Measurements from ENCODE around the gene METTL27.
"Not testable (repeated sequence)": the region's sequence is repeated elsewhere in the genome, so short reads cannot be mapped to it uniquely, and the experiment has no call there.

METTL27 gene

GRCh38 chr7:73802459-73802858 is 39.9 kb downstream of the METTL27 start:
- FAIRE-seq = no peak
- TF ChIP-seq POU2F2 (IDR thresholded peaks at IDR 0.05; ENCODE audit: low read depth, low read length) (no peak), POLR2A (IDR thresholded peaks at IDR 0.05; ENCODE audit: low read depth, low read length) (no peak), POLR2AphosphoS5 (IDR thresholded peaks at IDR 0.05; ENCODE audit: low read depth, low read length) (no peak), TAF1 (IDR thresholded peaks at IDR 0.05; ENCODE audit: low read depth, low read length) (no peak), PAX5 (IDR thresholded peaks at IDR 0.05; ENCODE audit: insufficient read depth, low read length, severe bottlenecking) (no peak), SPI1 (IDR thresholded peaks at IDR 0.05; ENCODE audit: low read depth, low read length) (no peak)
- no peak for DNase-seq (ENCODE audit: insufficient read length, low spot score)

DNA sequence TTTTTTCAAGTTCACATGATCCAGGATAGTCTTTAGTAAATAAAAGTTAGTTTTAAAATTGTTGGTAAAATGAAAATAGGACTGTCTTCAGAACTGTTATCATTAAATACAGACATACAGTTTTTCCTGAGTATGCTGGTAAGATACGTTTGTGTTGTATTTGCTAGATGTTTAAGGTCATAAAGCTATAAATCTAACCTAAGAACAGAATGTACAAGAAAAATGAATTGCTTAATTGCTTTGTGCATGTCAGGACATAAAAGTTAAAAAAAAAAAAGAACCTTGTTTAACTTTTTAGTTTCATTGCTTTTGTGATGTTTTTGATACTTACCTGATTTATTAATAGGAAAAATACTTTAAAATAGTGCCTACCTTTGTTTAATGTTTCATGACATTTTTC is 40.7 kb downstream of the METTL27 start:
- DNase-seq (ENCODE audit: insufficient read length, low spot score) = no peak
- TF ChIP-seq POLR2A (IDR thresholded peaks at IDR 0.05; ENCODE audit: low read depth, low read length) = no peak
- no peak for TF ChIP-seq POU2F2 (IDR thresholded peaks at IDR 0.05; ENCODE audit: low read depth, low read length)
- no peak for TF ChIP-seq TAF1 (IDR thresholded peaks at IDR 0.05; ENCODE audit: low read depth, low read length)
- no peak for TF ChIP-seq POLR2AphosphoS5 (IDR thresholded peaks at IDR 0.05; ENCODE audit: low read depth, low read length)
- TF ChIP-seq SPI1 (IDR thresholded peaks at IDR 0.05; ENCODE audit: low read depth, low read length) = no peak
- TF ChIP-seq PAX5 (IDR thresholded peaks at IDR 0.05; ENCODE audit: insufficient read depth, low read length, severe bottlenecking) = no peak
- FAIRE-seq = no peak

DNA sequence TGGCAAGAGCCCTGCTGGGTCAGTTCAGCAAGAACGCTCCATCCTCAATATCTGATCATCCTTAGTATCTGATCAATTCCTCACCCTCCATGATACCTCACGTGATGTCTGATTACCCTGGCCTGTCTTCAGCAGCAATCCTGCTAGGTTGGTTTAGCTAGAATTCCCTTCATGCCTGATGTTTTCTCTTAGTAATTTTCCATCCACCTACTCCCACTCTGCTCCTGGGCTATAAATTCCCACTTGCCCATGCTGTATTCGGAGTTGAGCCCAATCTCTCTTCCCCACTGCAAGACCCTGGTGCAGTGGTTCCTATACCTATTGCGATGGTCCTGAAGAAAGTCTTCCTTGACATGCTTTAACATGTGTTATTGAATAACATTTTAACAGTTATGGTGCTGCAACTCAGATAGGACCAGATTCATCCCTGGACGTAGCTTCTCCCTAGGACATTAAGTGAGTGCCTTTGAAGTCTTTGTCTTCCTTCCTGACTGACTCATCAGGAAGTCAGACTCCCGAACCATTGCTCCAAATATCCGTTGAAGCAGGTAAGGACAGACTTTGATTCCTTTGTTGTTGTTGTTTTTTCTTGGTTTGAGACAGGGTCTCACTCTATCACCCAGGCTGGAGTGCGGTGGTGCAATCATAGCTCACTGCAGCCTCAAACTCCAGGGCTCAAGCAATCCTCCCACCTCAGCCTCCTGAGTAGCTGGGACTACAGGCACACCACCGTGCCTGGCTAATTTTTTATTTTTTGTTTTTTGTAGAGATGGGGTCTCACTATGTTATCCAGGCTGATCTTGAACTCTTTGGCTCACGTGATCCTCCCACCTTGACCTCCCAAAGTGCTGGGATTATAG is 42.8 kb downstream of the METTL27 start:
- DNase-seq (ENCODE audit: insufficient read length, low spot score) = no peak

DNA sequence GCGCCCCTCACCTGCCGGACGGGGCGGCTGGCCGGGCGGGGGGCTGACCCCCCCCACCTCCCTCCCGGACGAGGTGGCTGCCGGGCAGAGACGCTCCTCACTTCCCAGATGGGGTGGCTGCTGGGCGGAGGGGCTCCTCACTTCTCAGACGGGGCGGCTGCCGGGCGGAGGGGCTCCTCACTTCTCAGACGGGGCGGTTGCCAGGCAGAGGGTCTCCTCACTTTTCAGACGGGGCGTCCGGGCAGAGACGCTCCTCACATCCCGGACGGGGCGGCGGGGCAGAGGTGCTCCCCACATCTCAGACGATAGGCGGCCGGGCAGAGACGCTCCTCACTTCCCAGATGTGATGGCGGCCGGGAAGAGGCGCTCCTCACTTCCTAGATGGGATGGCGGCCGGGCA is 45.1 kb downstream of the METTL27 start:
- FAIRE-seq; DNase-seq (ENCODE audit: insufficient read length, low spot score): not testable (repeated sequence)

More for the DNA sequence above, 42.8 kb downstream of the METTL27 start:
- TF ChIP-seq SPI1 (IDR thresholded peaks at IDR 0.05; ENCODE audit: low read depth, low read length) (no peak), TAF1 (IDR thresholded peaks at IDR 0.05; ENCODE audit: low read depth, low read length) (no peak), POLR2A (IDR thresholded peaks at IDR 0.05; ENCODE audit: low read depth, low read length) (no peak), PAX5 (IDR thresholded peaks at IDR 0.05; ENCODE audit: insufficient read depth, low read length, severe bottlenecking) (no peak), POU2F2 (IDR thresholded peaks at IDR 0.05; ENCODE audit: low read depth, low read length) (no peak), POLR2AphosphoS5 (IDR thresholded peaks at IDR 0.05; ENCODE audit: low read depth, low read length) (no peak)
- no peak for FAIRE-seq

DNA sequence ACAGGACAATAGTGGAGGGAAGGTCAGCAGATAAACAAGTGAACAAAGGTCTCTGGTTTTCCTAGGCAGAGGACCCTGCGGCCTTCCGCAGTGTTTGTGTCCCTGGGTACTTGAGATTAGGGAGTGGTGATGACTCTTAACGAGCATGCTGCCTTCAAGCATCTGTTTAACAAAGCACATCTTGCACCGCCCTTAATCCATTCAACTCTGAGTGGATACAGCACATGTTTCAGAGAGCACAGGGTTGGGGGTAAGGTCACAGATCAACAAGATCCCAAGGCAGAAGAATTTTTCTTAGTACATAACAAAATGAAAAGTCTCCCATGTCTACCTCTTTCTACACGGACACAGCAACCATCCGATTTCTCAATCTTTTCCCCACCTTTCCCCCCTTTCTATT is 45.7 kb downstream of the METTL27 start:
- FAIRE-seq; DNase-seq (ENCODE audit: insufficient read length, low spot score): not testable (repeated sequence)

GRCh38 chr7:73795188-73795587 is 47.1 kb downstream of the METTL27 start:
- DNase-seq (ENCODE audit: insufficient read length, low spot score); FAIRE-seq: not testable (repeated sequence)

DNA sequence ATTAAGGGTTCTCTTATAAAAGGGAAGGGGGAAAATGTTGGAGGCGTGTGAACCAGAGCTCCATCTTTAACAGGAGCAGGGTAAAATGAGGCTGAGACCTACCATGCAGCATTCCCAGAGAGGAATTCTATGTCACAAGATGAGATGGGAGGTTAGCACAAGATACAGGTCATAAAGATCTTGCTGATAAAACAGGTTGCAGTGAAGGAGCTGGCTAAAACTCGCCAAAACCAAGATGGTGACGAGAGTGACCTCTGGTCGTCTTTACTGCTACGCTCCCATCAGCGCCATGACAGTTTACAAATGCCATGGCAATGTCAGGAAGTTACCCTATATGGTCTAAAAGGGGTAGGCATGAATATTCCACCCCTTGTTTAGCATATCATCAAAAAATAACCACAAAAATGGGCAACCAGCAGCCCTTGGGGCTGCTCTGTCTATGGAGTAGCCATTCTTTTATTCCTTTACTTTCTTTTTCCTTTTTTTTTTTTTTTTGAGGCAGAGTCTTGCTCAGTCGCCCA is 51.1 kb downstream of the METTL27 start:
- not testable (repeated sequence) for DNase-seq (ENCODE audit: insufficient read length, low spot score); FAIRE-seq

DNA sequence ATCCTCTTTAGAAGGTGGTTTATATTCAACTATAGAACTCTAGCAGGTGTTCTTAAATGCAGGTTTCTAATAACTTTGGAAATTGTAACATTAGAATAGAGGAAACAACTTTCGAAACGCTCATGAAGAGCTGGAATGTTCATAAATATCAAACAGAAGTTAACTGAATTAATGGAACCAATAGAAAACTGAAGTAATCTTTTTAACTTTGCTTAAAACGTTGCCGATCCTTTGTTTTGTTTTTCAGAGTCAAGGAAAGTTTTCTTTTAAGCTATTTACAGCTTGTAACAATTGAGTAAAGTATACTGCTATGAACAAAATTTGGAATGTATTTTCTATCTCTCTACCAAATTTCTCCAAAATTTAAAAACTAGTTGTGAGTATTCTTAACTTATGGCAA is 53.3 kb downstream of the METTL27 start:
- DNase-seq (ENCODE audit: insufficient read length, low spot score) (no peak), FAIRE-seq (no peak)
- no peak for TF ChIP-seq PAX5 (IDR thresholded peaks at IDR 0.05; ENCODE audit: insufficient read depth, low read length, severe bottlenecking)

GRCh38 chr7:73787786-73788048 is 54.6 kb downstream of the METTL27 start:
- FAIRE-seq; DNase-seq (ENCODE audit: insufficient read length, low spot score): not testable (repeated sequence)

GRCh38 chr7:73786588-73786987 is 55.7 kb downstream of the METTL27 start:
- FAIRE-seq (no peak), DNase-seq (ENCODE audit: insufficient read length, low spot score) (no peak)
- TF ChIP-seq POU2F2 (IDR thresholded peaks at IDR 0.05; ENCODE audit: low read depth, low read length) (no peak), POLR2AphosphoS5 (IDR thresholded peaks at IDR 0.05; ENCODE audit: low read depth, low read length) (no peak), PAX5 (IDR thresholded peaks at IDR 0.05; ENCODE audit: insufficient read depth, low read length, severe bottlenecking) (no peak), TAF1 (IDR thresholded peaks at IDR 0.05; ENCODE audit: low read depth, low read length) (no peak), SPI1 (IDR thresholded peaks at IDR 0.05; ENCODE audit: low read depth, low read length) (no peak), POLR2A (IDR thresholded peaks at IDR 0.05; ENCODE audit: low read depth, low read length) (no peak)

Measured in GM12891 (cell line).